K562 (cell line): ENCODE measurements around the gene SAMM50. TPM values are rescaled to one million over a fixed set of nuclear protein-coding genes. Genes with fewer than 3 reads are reported as not detected.

ENCODE experiments used
- BMI1 ChIP-seq: fragments of 150-350 bp; IDR thresholded peaks from 2 replicates; pipeline ENCODE4 v1.6.1; 2014; ENCODE audit warnings: low read length
- CHD1 ChIP-seq: fragments of 200-600 bp; sonication (generic); IDR thresholded peaks from one replicate; pipeline ENCODE4 v1.6.1; 2012; ENCODE audit warnings: mild to moderate bottlenecking, moderate library complexity, low read length, inconsistent platforms
- EWSR1 ChIP-seq: fragments of 450-650 bp; IDR thresholded peaks from 2 replicates; pipeline ENCODE4 v1.6.1; 2018; ENCODE audit warnings: borderline replicate concordance, mild to moderate bottlenecking, low read depth, moderate library complexity; ENCODE audit not compliant: partially characterized antibody
- ILK ChIP-seq: fragments of 450-650 bp; IDR thresholded peaks from 2 replicates; pipeline ENCODE4 v1.6.1; 2016; ENCODE audit warnings: missing genetic modification characterization, low read depth, mild to moderate bottlenecking, missing compliant biosample characterization, moderate library complexity, borderline replicate concordance
- KAT8 ChIP-seq: fragments of 450-650 bp; IDR thresholded peaks from 2 replicates; pipeline ENCODE4 v1.6.1; 2016; ENCODE audit warnings: low read depth, mild to moderate bottlenecking
- KHSRP ChIP-seq: fragments of 450-650 bp; IDR thresholded peaks from 2 replicates; pipeline ENCODE4 v1.6.1; 2017
- NCOA2 ChIP-seq, 2 experiments: fragments of 450-650 bp; IDR thresholded peaks; 2 replicates each; pipeline ENCODE4 v1.6.1; 2018; ENCODE audit warnings: mild to moderate bottlenecking in 2 of 2, moderate library complexity in 1 of 2; ENCODE audit not compliant: partially characterized antibody in 2 of 2
- NR4A1 ChIP-seq, 2 experiments: fragments of 250-450 bp in 1 of 2; fragments of 450-650 bp in 1 of 2; sonication (Bioruptor Pico) in 1 of 2; IDR thresholded peaks; 2 replicates each; pipeline versions ENCODE4 v1.4.0 to v1.6.1; 2016 to 2020; ENCODE audit warnings: mild to moderate bottlenecking in 2 of 2, missing compliant biosample characterization in 1 of 2, missing genetic modification characterization in 1 of 2, moderate library complexity in 1 of 2
- POLR2AphosphoS5 ChIP-seq: IDR thresholded peaks from 2 replicates; pipeline ENCODE4 v1.6.1; 2011; ENCODE audit warnings: mild to moderate bottlenecking, low read depth, low read length, moderate library complexity; ENCODE audit not compliant: control insufficient read depth, insufficient read depth
- RBM34 ChIP-seq: fragments of 200-400 bp; formaldehyde crosslinking; IDR thresholded peaks from 2 replicates; pipeline ENCODE4 v1.6.1; 2018; ENCODE audit warnings: low read length, borderline replicate concordance; ENCODE audit not compliant: insufficient read depth
- SRSF7 ChIP-seq: fragments of 200-400 bp; formaldehyde crosslinking; optimal IDR thresholded peaks from 2 replicates; pipeline ENCODE3; 2017; ENCODE audit warnings: mild to moderate bottlenecking, low read depth, low read length
- STAG1 ChIP-seq: sonication (generic); formaldehyde crosslinking; IDR thresholded peaks from 2 replicates; pipeline ENCODE4 v1.5.0; 2020; ENCODE audit warnings: missing genetic modification reagents, borderline replicate concordance
- YBX1 ChIP-seq: fragments of 450-650 bp; IDR thresholded peaks from 2 replicates; pipeline ENCODE4 v1.7.1; 2016; ENCODE audit warnings: mild to moderate bottlenecking
- ZBTB34 ChIP-seq: fragments of 250-450 bp; sonication (Bioruptor Pico); IDR thresholded peaks from 2 replicates; pipeline ENCODE4 v1.8.0; 2021; ENCODE audit warnings: mild to moderate bottlenecking, moderate library complexity
- ZC3H11A ChIP-seq: IDR thresholded peaks from 2 replicates; pipeline ENCODE4 v1.6.1; 2012; ENCODE audit warnings: low read depth, low read length, improper control_type of control experiment
- ZNF232 ChIP-seq: sonication (generic); formaldehyde crosslinking; IDR thresholded peaks from 2 replicates; pipeline ENCODE4 v1.8.0; 2022; ENCODE audit warnings: mild to moderate bottlenecking, missing genetic modification reagents
- ZNF551 ChIP-seq: fragments of 250-450 bp; sonication (Bioruptor Pico); IDR thresholded peaks from 2 replicates; pipeline ENCODE4 v1.5.0; 2021; ENCODE audit warnings: mild to moderate bottlenecking, moderate library complexity
- ZNF785 ChIP-seq: fragments of 250-450 bp; sonication (Bioruptor Pico); IDR thresholded peaks from 2 replicates; pipeline ENCODE4 v1.4.0; 2020; ENCODE audit warnings: mild to moderate bottlenecking
- ZSCAN32 ChIP-seq: fragments of 450-650 bp; formaldehyde crosslinking; IDR thresholded peaks from 2 replicates; pipeline ENCODE4 v1.4.0; 2020; ENCODE audit warnings: mild to moderate bottlenecking, moderate library complexity
- polyA plus RNA-seq, 8 experiments: library from polyadenylated mRNA; depleted of rRNA in 4 of 8; stranded (reverse) in 5 of 8; unstranded in 3 of 8; fragments of >200 nt; fragmentation: Nextera tagmentation in 2 of 8; fragmentation: Illumina TruSeq in 1 of 8; extraction: Ambion mirVana in 2 of 8; extraction: Trizol in 1 of 8; gene quantifications; 2 replicates each; pipeline versions ENCODE4 v1.2.1 to v1.2.3, GENCODE V29; 2011 to 2014; ENCODE audit warnings: inconsistent platforms in 1 of 8, missing spikeins in 1 of 8
- total RNA-seq, 7 experiments: library from RNA; depleted of rRNA in 6 of 7; stranded (reverse); fragments of >200 nt in 6 of 7; fragmentation: Illumina TruSeq in 2 of 7; extraction: Trizol in 2 of 7; gene quantifications; 2 replicates each; pipeline versions ENCODE4 v1.2.1 to v1.2.3, GENCODE V29; 2011 to 2021; ENCODE audit warnings: low replicate concordance in 1 of 7
- TF ChIP-seq, protein P1 (sequence below): fragments of 250-450 bp; sonication (Bioruptor Pico); IDR thresholded peaks from 2 replicates; pipeline ENCODE4 v1.4.0; 2020; ENCODE audit warnings: borderline replicate concordance
- TF ChIP-seq, protein P2 (sequence below): fragments of 150-350 bp; conservative IDR thresholded peaks from 2 replicates; pipeline ENCODE4 v1.6.1; 2014; ENCODE audit warnings: low read length

The SAMM50 gene
- total and polyA plus RNA-seq, 9 of the 15 experiments (the other 6 are each of a cell fraction or from before 2014, with no cell fraction given): 14.6 to 49.3 (median 38.1) TPM

- no peak for TF ChIP-seq NCOA2 (IDR thresholded peaks at IDR 0.05; ENCODE audit: partially characterized antibody in 2 of 2)
- no peak for TF ChIP-seq KAT8
- TF ChIP-seq, protein P1, sequence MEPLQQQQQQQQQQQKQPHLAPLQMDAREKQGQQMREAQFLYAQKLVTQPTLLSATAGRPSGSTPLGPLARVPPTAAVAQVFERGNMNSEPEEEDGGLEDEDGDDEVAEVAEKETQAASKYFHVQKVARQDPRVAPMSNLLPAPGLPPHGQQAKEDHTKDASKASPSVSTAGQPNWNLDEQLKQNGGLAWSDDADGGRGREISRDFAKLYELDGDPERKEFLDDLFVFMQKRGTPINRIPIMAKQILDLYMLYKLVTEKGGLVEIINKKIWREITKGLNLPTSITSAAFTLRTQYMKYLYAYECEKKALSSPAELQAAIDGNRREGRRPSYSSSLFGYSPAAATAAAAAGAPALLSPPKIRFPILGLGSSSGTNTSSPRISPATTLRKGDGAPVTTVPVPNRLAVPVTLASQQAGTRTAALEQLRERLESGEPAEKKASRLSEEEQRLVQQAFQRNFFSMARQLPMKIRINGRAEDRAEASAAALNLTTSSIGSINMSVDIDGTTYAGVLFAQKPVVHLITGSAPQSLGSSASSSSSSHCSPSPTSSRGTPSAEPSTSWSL (CRISPR knock-in tag): no peak
- TF ChIP-seq ZNF551 (CRISPR knock-in tag): no peak
- no peak for TF ChIP-seq ZSCAN32 (CRISPR knock-in tag)
- TF ChIP-seq SRSF7: no peak
- no peak for TF ChIP-seq ZBTB34
- TF ChIP-seq POLR2AphosphoS5: peak; percentile 52; the same call in 1 of the 2 replicates
- TF ChIP-seq YBX1: no peak
- no peak for TF ChIP-seq STAG1 (CRISPR knock-in tag)
- no peak for TF ChIP-seq ZC3H11A
- TF ChIP-seq CHD1: no peak
- TF ChIP-seq ZNF232 (CRISPR knock-in tag): no peak
- no peak for TF ChIP-seq BMI1
- TF ChIP-seq EWSR1: no peak
- TF ChIP-seq NR4A1 (CRISPR knock-in tag; IDR thresholded peaks at IDR 0.05): no peak
- no peak for TF ChIP-seq NR4A1 (tag; IDR thresholded peaks at IDR 0.05)
- TF ChIP-seq ILK (tag): no peak
- no peak for TF ChIP-seq KHSRP
- no peak for TF ChIP-seq ZNF785
- no peak for TF ChIP-seq RBM34
- TF ChIP-seq, protein P2, sequence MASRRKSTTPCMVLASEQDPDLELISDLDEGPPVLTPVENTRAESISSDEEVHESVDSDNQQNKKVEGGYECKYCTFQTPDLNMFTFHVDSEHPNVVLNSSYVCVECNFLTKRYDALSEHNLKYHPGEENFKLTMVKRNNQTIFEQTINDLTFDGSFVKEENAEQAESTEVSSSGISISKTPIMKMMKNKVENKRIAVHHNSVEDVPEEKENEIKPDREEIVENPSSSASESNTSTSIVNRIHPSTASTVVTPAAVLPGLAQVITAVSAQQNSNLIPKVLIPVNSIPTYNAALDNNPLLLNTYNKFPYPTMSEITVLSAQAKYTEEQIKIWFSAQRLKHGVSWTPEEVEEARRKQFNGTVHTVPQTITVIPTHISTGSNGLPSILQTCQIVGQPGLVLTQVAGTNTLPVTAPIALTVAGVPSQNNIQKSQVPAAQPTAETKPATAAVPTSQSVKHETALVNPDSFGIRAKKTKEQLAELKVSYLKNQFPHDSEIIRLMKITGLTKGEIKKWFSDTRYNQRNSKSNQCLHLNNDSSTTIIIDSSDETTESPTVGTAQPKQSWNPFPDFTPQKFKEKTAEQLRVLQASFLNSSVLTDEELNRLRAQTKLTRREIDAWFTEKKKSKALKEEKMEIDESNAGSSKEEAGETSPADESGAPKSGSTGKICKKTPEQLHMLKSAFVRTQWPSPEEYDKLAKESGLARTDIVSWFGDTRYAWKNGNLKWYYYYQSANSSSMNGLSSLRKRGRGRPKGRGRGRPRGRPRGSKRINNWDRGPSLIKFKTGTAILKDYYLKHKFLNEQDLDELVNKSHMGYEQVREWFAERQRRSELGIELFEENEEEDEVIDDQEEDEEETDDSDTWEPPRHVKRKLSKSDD: no peak
These were observed at the start of gene SAMM50 (continued) for GRCh38 chr22:43955040-43955882.
